Measurements from ENCODE around the gene NUDT8. TPM values are rescaled to one million over a fixed set of nuclear protein-coding genes. Genes with fewer than 3 reads are reported as not detected.

The NUDT8 gene
- total RNA-seq, 4 donors from 2014 or later = 1.9 to 4.8 (median 3.5) TPM

- TF ChIP-seq EP300 (IDR thresholded peaks at IDR 0.05) = no peak
- TF ChIP-seq CTCF (IDR thresholded peaks at IDR 0.05) = peak in 1 of 3 experiments; percentile 0
- no peak for TF ChIP-seq POLR2AphosphoS5 (IDR thresholded peaks at IDR 0.05)
- no peak for TF ChIP-seq POLR2A (IDR thresholded peaks at IDR 0.05; ENCODE audit: low read depth)
- Histone ChIP-seq H3K4me1 (peaks cover 9 to 23% (median 15%) of the 10 kb centered on the region in 4 donors), H3K36me3 (peaks cover 15 to 26% (median 22%) of the 10 kb centered on the region in 4 donors), H3K27me3 (peaks cover 0 to 31% (median 10%) of the 10 kb centered on the region in 4 donors), H3K4me3 (no peak overlapping the region), H3K9me3 (no peaks in the 10 kb centered on the region), H3K27ac (replicated peaks in 1 of 4) (no peak overlapping the region)
- 38% methylated on average over 31 of the region's 34 CpGs for WGBS
- intact Hi-C loops (cut with DNase I) = loop anchor here (10.0 kb wide), 1 partner anchor 99 kb away; no protein-coding TSS in a partner anchor
- DNase-seq (ENCODE audit: extremely low spot score) = no peak
Observed at GRCh38 chr11:67615728-67616430, 13.9 kb downstream of the NUDT8 start.

GRCh38 chr11:67614730-67615714 lies 14.7 kb downstream of the NUDT8 start:
- no peak for DNase-seq (ENCODE audit: extremely low spot score)
- Histone ChIP-seq H3K4me1 (peaks cover 9 to 23% (median 15%) of the 10 kb centered on the region in 4 donors), H3K9me3 (no peaks in the 10 kb centered on the region)

GRCh38 chr11:67613960-67614715 lies 15.6 kb downstream of the NUDT8 start:
- intact Hi-C loops (cut with DNase I) = loop anchor here (10.0 kb wide), 1 partner anchor 101 kb away; no protein-coding TSS in a partner anchor
- WGBS = 5% methylated on average over 8 of the region's 23 CpGs
- no peak for DNase-seq (ENCODE audit: extremely low spot score)

More at GRCh38 chr11:67614730-67615714, 14.7 kb downstream of the NUDT8 start:
- Histone ChIP-seq H3K27ac (replicated peaks in 1 of 4) (peak overlapping the region in 1 of 4 donors; percentile 63), H3K4me3 (peak overlapping the region in 1 of 4 donors; percentile 64), H3K36me3 (peaks cover 24 to 34% (median 30%) of the 10 kb centered on the region in 4 donors), H3K27me3 (peaks cover 0 to 31% (median 10%) of the 10 kb centered on the region in 4 donors)
- TF ChIP-seq EP300 (IDR thresholded peaks at IDR 0.05) (no peak), CTCF (IDR thresholded peaks at IDR 0.05) (peak; percentile 13 to 45 (median 16))
- intact Hi-C loops (cut with DNase I) = loop anchor here (10.0 kb wide), 1 partner anchor 100 kb away; no protein-coding TSS in a partner anchor
- 79% methylated on average over 8 of the region's 18 CpGs for WGBS

More at GRCh38 chr11:67613960-67614715, 15.6 kb downstream of the NUDT8 start:
- H3K4me3 ChIP-seq = peak overlapping the region; percentile 49 to 64 (median 50)
- peaks cover 9 to 23% (median 15%) of the 10 kb centered on the region in 4 donors for H3K4me1 ChIP-seq
- H3K27ac ChIP-seq (replicated peaks in 1 of 4) = peak overlapping the region in 3 of 4 donors; percentile 9 to 63 (median 41)
- H3K9me3 ChIP-seq = no peaks in the 10 kb centered on the region
- TF ChIP-seq EP300 (IDR thresholded peaks at IDR 0.05) (no peak), POLR2A (IDR thresholded peaks at IDR 0.05; ENCODE audit: low read depth) (no peak), POLR2AphosphoS5 (IDR thresholded peaks at IDR 0.05) (peak in 1 of 2 donors; percentile 23), CTCF (IDR thresholded peaks at IDR 0.05) (peak; percentile 45 to 69 (median 58))
- H3K27me3 ChIP-seq = peaks cover 0 to 31% (median 10%) of the 10 kb centered on the region in 4 donors
- peaks cover 30 to 43% (median 39%) of the 10 kb centered on the region in 4 donors for H3K36me3 ChIP-seq

Data from esophagus muscularis mucosa (tissue), 4 donors.